CD14-positive monocyte (primary cell): ENCODE data around the gene MEAF6. TPM values are rescaled to one million over a fixed set of nuclear protein-coding genes. Genes with fewer than 3 reads are reported as not detected.

Experiments
- DNase-seq, 3 donors: peaks; one replicate each; pipeline ENCODE4 v3.0.0-alpha.2; 2011 to 2022
- H2AFZ ChIP-seq: 2 replicates; pipeline ENCODE4 v1.6.0; 2012; ENCODE audit warnings: mild to moderate bottlenecking, low read depth, low read length, inconsistent platforms; ENCODE audit not compliant: insufficient read depth, poor library complexity, severe bottlenecking
- H3K27ac ChIP-seq, 2 donors: 1 replicate in 1 of 2; 2 replicates in 1 of 2; pipeline ENCODE4 v1.5.1; 2012 to 2013; ENCODE audit warnings: low read length in 2 of 2, control low read depth in 1 of 2, inconsistent platforms in 1 of 2, low read depth in 1 of 2, mild to moderate bottlenecking in 1 of 2
- H3K27me3 ChIP-seq, 2 donors: one replicate each; pipeline versions ENCODE4 v1.6.0 to v1.6.1; 2011 to 2013; ENCODE audit warnings: low read length in 2 of 2; ENCODE audit not compliant: control insufficient read depth in 2 of 2, insufficient read depth in 2 of 2
- H3K36me3 ChIP-seq, 2 donors: replicated peaks in 1 of 2; 1 replicate in 1 of 2; 2 replicates in 1 of 2; pipeline versions ENCODE4 v1.5.1 to v1.6.1; 2012 to 2013; ENCODE audit warnings: low read length in 2 of 2, control low read depth in 1 of 2, inconsistent platforms in 1 of 2, mild to moderate bottlenecking in 1 of 2; ENCODE audit not compliant: insufficient read depth in 2 of 2, control insufficient read depth in 1 of 2
- H3K4me1 ChIP-seq, 2 donors: 1 replicate in 1 of 2; 2 replicates in 1 of 2; pipeline versions ENCODE4 v1.5.1 to v1.6.1; 2012 to 2013; ENCODE audit warnings: low read length in 2 of 2, control low read depth in 1 of 2, inconsistent platforms in 1 of 2, mild to moderate bottlenecking in 1 of 2, moderate library complexity in 1 of 2; ENCODE audit not compliant: insufficient read depth in 2 of 2, control insufficient read depth in 1 of 2
- H3K4me2 ChIP-seq: replicated peaks from 2 replicates; pipeline ENCODE3; 2012; ENCODE audit warnings: low read length, moderate library complexity, mild to moderate bottlenecking; ENCODE audit not compliant: poor library complexity, severe bottlenecking; ENCODE audit errors: extremely low read depth
- H3K4me3 ChIP-seq, 3 experiments: fragments of 200-600 bp in 1 of 3; sonication (generic) in 1 of 3; replicated peaks in 1 of 3; 1 replicate in 2 of 3; 2 replicates in 1 of 3; pipeline ENCODE4 v1.5.1; 2011 to 2013; ENCODE audit warnings: low read length in 3 of 3, mild to moderate bottlenecking in 3 of 3, control low read depth in 2 of 3, low read depth in 2 of 3, inconsistent platforms in 1 of 3, moderate library complexity in 1 of 3
- H3K79me2 ChIP-seq: 2 replicates; pipeline ENCODE4 v1.6.0; 2012; ENCODE audit warnings: mild to moderate bottlenecking, control low read depth, inconsistent platforms, low read length, moderate library complexity; ENCODE audit not compliant: insufficient read depth
- H3K9ac ChIP-seq: 2 replicates; pipeline ENCODE4 v1.6.0; 2017; ENCODE audit warnings: low read length, mild to moderate bottlenecking; ENCODE audit not compliant: insufficient read depth, poor library complexity, severe bottlenecking
- H3K9me3 ChIP-seq, 2 donors: replicated peaks in 1 of 2; 1 replicate in 1 of 2; 2 replicates in 1 of 2; pipeline versions ENCODE4 v1.5.1 to v1.6.1; 2012 to 2013; ENCODE audit warnings: low read length in 2 of 2, control low read depth in 1 of 2; ENCODE audit not compliant: control insufficient read depth in 1 of 2, insufficient read depth in 1 of 2
- H4K20me1 ChIP-seq: 2 replicates; pipeline ENCODE4 v1.6.0; 2012; ENCODE audit warnings: mild to moderate bottlenecking, low read length, control low read depth, moderate library complexity; ENCODE audit not compliant: insufficient read depth
- H3K27ac Mint-ChIP-seq, 7 donors: one replicate each; pipeline ENCODE4 v1.8.0; 2020; ENCODE audit warnings: mild to moderate bottlenecking in 7 of 7, mixed read lengths in 7 of 7, moderate library complexity in 6 of 7, inconsistent platforms in 2 of 7
- H3K27me3 Mint-ChIP-seq, 3 donors: one replicate each; pipeline ENCODE4 v1.8.0; 2021 to 2022; ENCODE audit warnings: low read depth in 3 of 3, mild to moderate bottlenecking in 3 of 3, mixed read lengths in 3 of 3, moderate library complexity in 3 of 3, inconsistent platforms in 1 of 3
- H3K36me3 Mint-ChIP-seq, 2 donors: one replicate each; pipeline ENCODE4 v1.8.0; 2020; ENCODE audit warnings: mixed read lengths in 2 of 2, inconsistent platforms in 1 of 2, mild to moderate bottlenecking in 1 of 2
- H3K4me1 Mint-ChIP-seq: one replicate; pipeline ENCODE4 v1.8.0; 2020; ENCODE audit warnings: mild to moderate bottlenecking, mixed read lengths
- H3K4me3 Mint-ChIP-seq, 2 donors: one replicate each; pipeline ENCODE4 v1.8.0; 2020; ENCODE audit warnings: mild to moderate bottlenecking in 2 of 2, mixed read lengths in 2 of 2, moderate library complexity in 1 of 2
- H3K9me3 Mint-ChIP-seq, 7 donors: one replicate each; pipeline ENCODE4 v1.8.0; 2020 to 2022; ENCODE audit warnings: mixed read lengths in 7 of 7, mild to moderate bottlenecking in 6 of 7, moderate library complexity in 6 of 7, inconsistent platforms in 2 of 7
- CTCF ChIP-seq: fragments of 200-600 bp; IDR thresholded peaks from one replicate; pipeline ENCODE4 v1.8.0; 2022; ENCODE audit warnings: antibody characterized with exemption, mild to moderate bottlenecking
- WGBS: methylation state at CpG from one replicate; pipeline ENCODE4 v1.1.5; 2013; ENCODE audit warnings: missing lambda C conversion rate; ENCODE audit not compliant: insufficient coverage; 5-methylcytosine and 5-hydroxymethylcytosine counted together
- intact Hi-C, 2 donors: fragments of 100-400 bp; cut with micrococcal nuclease; formaldehyde crosslinking; loops; one replicate each; pipeline versions ENCODE4 v1.15.0 to v1.15.1; 2023
- polyA plus RNA-seq, 3 donors: library from polyadenylated mRNA; depleted of rRNA in 1 of 3; unstranded in 2 of 3; stranded (reverse) in 1 of 3; fragments of 300-500 nt in 2 of 3; fragments of >200 nt in 1 of 3; fragmentation: Illumina TruSeq in 2 of 3; gene quantifications; 1 replicate in 2 of 3; 2 replicates in 1 of 3; pipeline ENCODE4 v1.2.3, GENCODE V29; 2012 to 2021

Gene MEAF6
- polyA plus RNA-seq, 3 donors: 56.7 to 99.8 (median 79.2) TPM

GRCh38 chr1:37486680-37487618 is 27.6 kb downstream of the MEAF6 start:
- peak overlapping the region; percentile 81 to 85 for H3K27ac ChIP-seq
- H3K9me3 ChIP-seq: no peaks in the 10 kb centered on the region
- H4K20me1 ChIP-seq: peaks cover 18% of the 10 kb centered on the region
- no peaks in the 10 kb centered on the region for H3K79me2 ChIP-seq
- Mint-ChIP-seq H3K36me3 (peaks cover 37 to 62% of the 10 kb centered on the region in 2 donors), H3K4me3 (peak overlapping the region in 1 of 2 donors; percentile 63), H3K27me3 (no peaks in the 10 kb centered on the region), H3K27ac (peak overlapping the region; percentile 90 to 96 (median 93)), H3K9me3 (no peaks in the 10 kb centered on the region), H3K4me1 (peaks cover 29% of the 10 kb centered on the region)
- DNase-seq: peak; percentile 59 to 77 (median 65)
- peak overlapping the region; percentile 69 for H3K4me2 ChIP-seq
- peaks cover 29 to 34% of the 10 kb centered on the region in 2 donors for H3K4me1 ChIP-seq
- peak overlapping the region; percentile 9 for H3K9ac ChIP-seq
- H3K4me3 ChIP-seq: peak overlapping the region in 1 of 3 experiments; percentile 46
- intact Hi-C loops: loop anchor here (1.0 to 5.0 kb wide), 2 partner anchors 32 to 35 kb away; no protein-coding TSS in a partner anchor
- peaks cover 45 to 58% of the 10 kb centered on the region in 2 donors for H3K36me3 ChIP-seq
- TF ChIP-seq CTCF: peak; percentile 98
- no peaks in the 10 kb centered on the region for H3K27me3 ChIP-seq
- H2AFZ ChIP-seq: peak overlapping the region; percentile 37
- 0% methylated on average over 4 of the region's 10 CpGs for WGBS

- 0% methylated on average over 3 of the region's 6 CpGs for WGBS
- H3K9me3 ChIP-seq: no peaks in the 10 kb centered on the region
- peak overlapping the region; percentile 81 to 85 for H3K27ac ChIP-seq
- peak overlapping the region; percentile 69 for H3K4me2 ChIP-seq
- TF ChIP-seq CTCF: no peak
- H3K9me3 Mint-ChIP-seq: no peaks in the 10 kb centered on the region
- H3K4me1 Mint-ChIP-seq: peaks cover 35% of the 10 kb centered on the region
- no peak overlapping the region for H2AFZ ChIP-seq
- H3K4me3 ChIP-seq: peak overlapping the region in 1 of 3 experiments; percentile 46
- peaks cover 45 to 62% of the 10 kb centered on the region in 2 donors for H3K36me3 Mint-ChIP-seq
- peak in 1 of 3 donors; percentile 15 for DNase-seq
- no peak overlapping the region for H3K4me3 Mint-ChIP-seq
- H3K36me3 ChIP-seq: peaks cover 54 to 60% of the 10 kb centered on the region in 2 donors
- H3K27ac Mint-ChIP-seq: peak overlapping the region; percentile 90 to 96 (median 93)
- no peaks in the 10 kb centered on the region for H3K27me3 ChIP-seq
- no peak overlapping the region for H3K9ac ChIP-seq
- H4K20me1 ChIP-seq: peaks cover 27% of the 10 kb centered on the region
- no peaks in the 10 kb centered on the region for H3K27me3 Mint-ChIP-seq
- peaks cover 29 to 36% of the 10 kb centered on the region in 2 donors for H3K4me1 ChIP-seq
- intact Hi-C loops: loop anchor here in 1 of 2 donors (5.0 kb wide), 1 partner anchor 34 kb away; no protein-coding TSS in a partner anchor
- peaks cover 3% of the 10 kb centered on the region for H3K79me2 ChIP-seq
Measured at GRCh38 chr1:37485902-37486679, 28.5 kb downstream of the MEAF6 start.
